Colonic mucosa (tissue), 4 donors: ENCODE measurements around the gene ERVW-1. TPM values are rescaled to one million over a fixed set of nuclear protein-coding genes. Genes with fewer than 3 reads are reported as not detected.
A peak's percentile ranks its signal among the peaks of the same experiment; 100 is the strongest.

Experiments
- DNase-seq: peaks from one replicate; pipeline ENCODE4 v3.0.0-alpha.2; 2020
- H3K27ac ChIP-seq: fragments of 200-600 bp; one replicate; pipeline ENCODE4 v1.8.0; 2021
- H3K27me3 ChIP-seq: fragments of 200-600 bp; one replicate; pipeline ENCODE4 v1.8.0; 2021
- H3K36me3 ChIP-seq: fragments of 200-600 bp; one replicate; pipeline ENCODE4 v1.8.0; 2021
- H3K4me1 ChIP-seq: fragments of 200-600 bp; one replicate; pipeline ENCODE4 v1.8.0; 2021; ENCODE audit warnings: mild to moderate bottlenecking
- H3K4me3 ChIP-seq: fragments of 200-600 bp; one replicate; pipeline ENCODE4 v1.8.0; 2021
- H3K9ac ChIP-seq, 2 donors: one replicate each; pipeline ENCODE4 v1.7.0; 2013; ENCODE audit warnings: control low read depth in 2 of 2, low read depth in 2 of 2, low read length in 2 of 2
- H3K9me3 ChIP-seq: fragments of 200-600 bp; one replicate; pipeline ENCODE4 v1.8.0; 2021
- CTCF ChIP-seq: fragments of 200-600 bp; IDR thresholded peaks from one replicate; pipeline ENCODE4 v1.8.0; 2022; ENCODE audit warnings: antibody characterized with exemption, mild to moderate bottlenecking
- intact Hi-C: fragments of 100-400 bp; cut with DNase I; formaldehyde crosslinking; loops from one replicate; pipeline ENCODE4 v1.14.1; 2022
- total RNA-seq, 2 donors: library from RNA; stranded (reverse); fragmentation: NEBNext Ultra II Directional in 1 of 2; extraction: Animal tissue kit (Norgen Biotek cat#: 25700) in 1 of 2; gene quantifications; one replicate each; pipeline ENCODE4 v1.2.1, GENCODE V29; 2021
- donor health status: healthy.
- donor health status: DM: no; HTN: no; CAD: no.
- donor health status: DM: no; HTN: no; CAD: no.

Gene ERVW-1
- total RNA-seq, 2 donors from 2014 or later = not detected

GRCh38 chr7:92421676-92422435, 55.9 kb downstream of the ERVW-1 start:
- peak; percentile 23 for DNase-seq
- no peaks in the 10 kb centered on the region for H3K27me3 ChIP-seq
- no peak overlapping the region for H3K4me3 ChIP-seq
- no peak overlapping the region for H3K27ac ChIP-seq
- no peaks in the 10 kb centered on the region for H3K4me1 ChIP-seq
- no peaks in the 10 kb centered on the region for H3K36me3 ChIP-seq
- H3K9ac ChIP-seq = no peak overlapping the region
- TF ChIP-seq CTCF = no peak
- intact Hi-C loops = no loop called here
- H3K9me3 ChIP-seq = no peaks in the 10 kb centered on the region

Other genes starting within 250 kb of the ERVW-1 start
- gene KRIT1, start 232.0 kb downstream of the ERVW-1 start, total RNA-seq = 10 to 100 TPM; 27.4 to 27.5 TPM
- gene ANKIB1, start 232.0 kb downstream of the ERVW-1 start, total RNA-seq = 10 to 100 TPM; 38.9 to 41.5 TPM
- 10 to 100 TPM; 22.9 to 28.8 TPM for gene GATAD1, start 30.5 kb downstream of the ERVW-1 start, total RNA-seq
- 10 to 100 TPM; 18.4 to 20.6 TPM for gene PEX1, start 50.6 kb upstream of the ERVW-1 start, total RNA-seq
- gene RBM48, start 50.8 kb upstream of the ERVW-1 start, total RNA-seq = 10 to 100 TPM in 1 of 2 donors, 1 to 10 TPM in 1; 9.2 to 10.2 TPM
- 10 to 100 TPM; 17.2 to 18.2 TPM for gene FAM133B, start 112.4 kb upstream of the ERVW-1 start, total RNA-seq